HG03097 (cell line): ENCODE results near the gene S100A1.

Source experiments
- ATAC-seq: cut with Tn5 transposase; IDR thresholded peaks from one replicate; pipeline ENCODE4 v1.9.1; 2021; ENCODE audit not compliant: unreplicated experiment, low FRiP score

The S100A1 gene

GRCh38 chr1:153679337-153680119, 51.3 kb downstream of the S100A1 start:
- ATAC-seq, result no peak

GRCh38 chr1:153680120-153680403, 51.8 kb downstream of the S100A1 start:
- no peak for ATAC-seq
